GM12872 (cell line): Measurements from ENCODE around the gene TLE4.

ENCODE experiments used
- TF ChIP-seq, protein P1 (sequence below): IDR thresholded peaks from 3 replicates; pipeline ENCODE4 v1.5.1; 2011; ENCODE audit warnings: low read depth, mild to moderate bottlenecking, low read length, moderate library complexity; ENCODE audit not compliant: insufficient read depth

TLE4 gene

DNA sequence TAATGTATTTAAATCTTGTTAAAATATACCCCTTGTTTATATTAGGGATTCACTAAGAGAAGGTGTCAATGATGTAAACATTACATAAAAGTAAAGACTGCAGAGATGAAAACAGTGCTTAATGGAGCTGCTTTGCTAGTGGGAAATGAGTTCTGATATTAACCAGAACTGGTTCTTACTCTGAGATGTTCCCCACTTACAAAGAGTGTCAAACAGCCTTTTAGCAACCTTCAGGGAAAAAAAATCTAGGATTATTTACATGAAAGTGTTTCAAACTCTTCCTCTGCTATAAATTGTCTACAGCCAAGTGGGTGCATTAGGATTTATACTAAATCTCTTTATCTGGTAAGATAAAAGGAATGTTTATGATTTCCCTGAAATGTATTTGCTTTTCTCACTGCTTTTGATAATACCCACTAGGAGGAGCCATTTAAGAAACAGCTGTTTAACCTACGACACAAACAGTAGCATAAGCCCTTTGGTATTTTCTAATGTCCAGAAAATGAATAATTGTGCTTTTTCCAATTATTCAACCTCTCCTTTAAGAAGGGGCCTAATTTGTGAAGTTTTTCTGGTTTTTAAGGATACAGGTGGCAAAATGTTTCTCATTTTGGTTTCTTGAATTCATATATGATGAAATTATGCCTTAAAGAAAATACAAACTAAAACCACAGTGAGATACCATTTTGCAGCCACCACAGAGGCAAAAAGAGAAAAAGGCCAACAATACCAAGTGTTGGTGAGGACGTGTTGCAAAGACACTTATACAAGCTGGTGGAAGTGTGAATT, 186.3 kb downstream of the TLE4 start:
- TF ChIP-seq, protein P1, sequence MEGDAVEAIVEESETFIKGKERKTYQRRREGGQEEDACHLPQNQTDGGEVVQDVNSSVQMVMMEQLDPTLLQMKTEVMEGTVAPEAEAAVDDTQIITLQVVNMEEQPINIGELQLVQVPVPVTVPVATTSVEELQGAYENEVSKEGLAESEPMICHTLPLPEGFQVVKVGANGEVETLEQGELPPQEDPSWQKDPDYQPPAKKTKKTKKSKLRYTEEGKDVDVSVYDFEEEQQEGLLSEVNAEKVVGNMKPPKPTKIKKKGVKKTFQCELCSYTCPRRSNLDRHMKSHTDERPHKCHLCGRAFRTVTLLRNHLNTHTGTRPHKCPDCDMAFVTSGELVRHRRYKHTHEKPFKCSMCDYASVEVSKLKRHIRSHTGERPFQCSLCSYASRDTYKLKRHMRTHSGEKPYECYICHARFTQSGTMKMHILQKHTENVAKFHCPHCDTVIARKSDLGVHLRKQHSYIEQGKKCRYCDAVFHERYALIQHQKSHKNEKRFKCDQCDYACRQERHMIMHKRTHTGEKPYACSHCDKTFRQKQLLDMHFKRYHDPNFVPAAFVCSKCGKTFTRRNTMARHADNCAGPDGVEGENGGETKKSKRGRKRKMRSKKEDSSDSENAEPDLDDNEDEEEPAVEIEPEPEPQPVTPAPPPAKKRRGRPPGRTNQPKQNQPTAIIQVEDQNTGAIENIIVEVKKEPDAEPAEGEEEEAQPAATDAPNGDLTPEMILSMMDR = peak; percentile 41; the same call in 1 of the 3 replicates

DNA sequence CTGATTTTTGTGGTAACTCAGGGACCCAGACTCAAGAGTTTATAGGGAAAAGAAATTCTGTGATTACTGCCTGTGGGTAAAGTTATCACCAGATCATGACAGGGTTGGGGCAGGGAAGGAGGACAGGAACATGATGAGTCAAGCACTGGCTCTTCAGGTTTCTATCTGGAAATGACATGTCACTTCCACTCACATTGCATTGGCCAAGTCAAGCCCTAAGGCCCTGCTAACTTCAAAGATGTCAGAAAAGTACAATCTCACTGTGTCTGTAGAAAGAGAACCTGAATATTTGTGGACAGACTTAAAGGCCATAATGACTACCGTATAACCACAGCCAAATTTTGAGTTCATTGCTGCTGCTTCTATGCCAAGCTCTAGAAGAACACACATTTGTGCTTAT, 187.7 kb downstream of the TLE4 start:
- TF ChIP-seq, protein P1 = no peak

DNA sequence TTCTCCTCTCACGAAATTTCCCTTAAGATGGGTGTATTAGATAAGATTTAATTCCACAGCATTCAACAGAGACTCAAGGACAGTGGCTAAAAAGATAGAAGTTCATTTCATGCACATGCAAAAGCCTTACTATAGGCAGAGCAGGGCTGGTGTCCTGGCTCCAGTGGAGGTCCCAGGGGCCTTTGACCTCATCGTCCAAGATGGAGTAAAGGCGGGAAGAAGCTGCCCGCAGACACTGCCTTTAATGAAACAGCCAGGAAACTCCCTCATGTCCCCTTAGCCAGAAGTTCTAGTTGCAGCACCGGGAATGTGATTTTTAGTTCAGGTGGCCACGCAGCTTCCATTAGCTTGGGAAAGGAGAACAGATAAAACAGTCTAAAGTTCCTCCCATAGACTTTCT, 190.3 kb downstream of the TLE4 start:
- TF ChIP-seq, protein P1 = no peak

DNA sequence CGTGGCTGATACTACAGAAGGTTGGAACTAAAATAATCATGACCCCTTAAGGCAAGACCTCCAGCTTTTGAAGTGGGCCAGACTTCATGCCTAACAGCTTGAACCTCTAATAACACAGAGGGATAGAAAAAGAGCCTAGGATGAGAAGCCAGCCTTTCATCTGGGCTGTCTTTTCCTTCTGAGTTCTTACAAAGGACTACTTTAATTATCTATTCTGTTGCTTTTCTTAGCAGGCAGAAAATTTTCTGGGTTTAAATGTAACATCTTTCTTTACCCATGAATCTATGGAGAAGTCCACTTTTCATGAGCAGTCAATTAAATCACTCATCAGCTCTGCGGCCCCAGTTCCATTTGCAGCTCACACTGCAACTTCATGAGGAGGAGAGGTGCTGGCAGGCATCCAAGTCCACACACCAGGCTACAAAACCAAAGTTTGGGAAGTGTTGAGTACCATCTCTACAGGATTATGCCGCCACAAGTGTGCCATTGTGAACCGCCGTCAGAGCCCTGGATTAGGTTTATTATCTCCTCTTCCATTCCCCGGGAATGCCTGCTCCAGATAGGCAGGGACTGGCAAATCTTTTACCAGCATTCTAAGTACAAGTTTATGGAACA, 192.0 kb downstream of the TLE4 start:
- TF ChIP-seq, protein P1 = no peak

DNA sequence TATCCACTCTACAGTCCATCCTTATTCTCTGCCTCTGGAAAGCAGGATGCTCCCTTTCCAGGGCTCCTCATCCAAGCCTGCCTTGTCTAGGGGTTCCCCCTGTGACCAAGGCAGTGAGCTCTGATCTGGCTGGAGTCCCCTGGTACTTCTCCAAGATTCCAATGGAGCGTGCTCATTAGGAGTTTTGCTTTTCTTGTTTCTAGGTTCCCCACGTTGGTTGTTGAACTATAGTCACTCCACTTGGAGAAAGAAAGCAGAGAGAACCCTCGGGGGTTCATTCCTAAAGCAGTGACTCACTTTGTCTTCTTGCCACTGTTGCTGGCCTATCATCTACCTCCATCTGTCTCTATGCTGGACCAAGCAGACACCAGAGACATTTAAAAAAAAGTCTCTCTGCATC, 192.6 kb downstream of the TLE4 start:
- TF ChIP-seq, protein P1 = no peak

DNA sequence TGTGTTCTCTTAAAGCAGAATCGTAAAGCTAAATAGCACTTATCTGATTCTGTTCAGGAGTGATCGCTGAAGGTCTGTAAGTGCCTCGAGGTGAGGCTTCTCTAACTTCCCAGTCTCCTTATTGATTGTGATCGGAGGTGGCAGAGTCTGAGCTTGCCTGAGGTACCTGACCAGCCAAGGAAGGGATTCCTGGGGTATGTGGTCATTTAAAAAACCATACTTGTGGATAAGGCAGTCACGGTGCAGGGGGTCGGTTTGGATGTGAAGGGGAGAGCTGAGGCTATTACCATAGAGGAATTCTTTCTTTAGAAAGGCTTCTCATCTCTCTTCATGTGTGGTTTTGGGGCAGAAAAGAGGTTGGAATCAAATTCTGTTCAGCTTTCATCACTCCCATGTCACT, 193.7 kb downstream of the TLE4 start:
- TF ChIP-seq, protein P1 = no peak

DNA sequence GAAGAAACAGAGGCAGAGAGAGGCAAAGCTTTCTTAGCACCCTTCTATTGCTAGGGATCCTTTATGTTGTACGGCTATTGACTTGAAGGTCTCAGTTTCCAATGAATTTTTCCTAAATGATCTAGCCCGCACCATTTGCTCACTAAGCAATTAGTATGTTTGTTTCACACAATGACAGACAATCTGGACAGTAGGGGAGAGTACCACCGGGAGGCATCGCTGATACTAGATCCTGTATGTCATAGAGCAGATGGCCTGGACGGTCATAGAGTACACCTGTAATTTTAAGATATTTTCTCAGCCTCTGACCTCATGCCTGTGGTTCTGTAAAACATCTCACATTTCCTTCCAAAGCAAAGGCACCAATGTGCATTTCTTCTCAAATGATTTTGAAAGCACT, 194.3 kb downstream of the TLE4 start:
- TF ChIP-seq, protein P1 = no peak
